HG02798 (cell line): ENCODE measurements around the gene GLYAT.
"Not testable (repeated sequence)": the region's sequence is repeated elsewhere in the genome, so short reads cannot be mapped to it uniquely, and the experiment has no call there.

Experiments
- ATAC-seq: cut with Tn5 transposase; IDR thresholded peaks from one replicate; pipeline ENCODE4 v1.9.1; 2021; ENCODE audit warnings: mild to moderate bottlenecking; ENCODE audit not compliant: unreplicated experiment, poor library complexity

The GLYAT gene

DNA sequence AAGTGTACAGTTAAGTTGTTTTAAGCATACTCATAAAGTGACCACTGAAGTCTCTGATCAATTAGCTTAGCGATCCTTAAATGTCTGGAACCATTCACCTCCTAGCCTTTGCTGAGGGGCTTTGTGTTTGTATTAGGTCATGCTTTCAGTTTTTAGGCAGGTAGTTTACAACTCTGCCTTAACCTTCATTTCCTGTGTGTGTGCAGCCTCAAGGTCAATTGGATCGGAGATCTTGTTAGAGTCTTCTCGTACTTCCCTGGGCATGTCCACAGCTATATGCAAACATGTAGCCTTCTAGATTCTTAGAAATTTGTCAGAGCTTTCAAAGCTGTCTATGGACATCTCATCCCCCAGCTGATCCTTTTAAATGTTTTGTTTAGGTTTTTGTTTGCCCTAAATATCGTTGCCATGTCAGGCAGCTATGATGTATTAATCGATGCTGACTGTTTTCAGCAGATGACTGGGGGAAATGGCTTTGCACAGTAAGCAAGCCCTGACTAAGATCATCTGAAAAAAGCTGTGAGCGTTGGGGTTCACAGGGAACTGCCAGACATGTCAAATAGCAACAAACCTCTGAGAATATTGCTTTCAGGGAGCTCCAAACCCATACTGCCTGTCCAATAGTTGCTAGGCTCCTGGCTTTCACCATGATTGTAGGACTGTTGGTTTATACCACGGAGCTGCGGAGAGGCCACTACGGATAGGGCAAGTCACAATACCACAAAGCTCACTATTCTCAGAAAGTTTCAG is 45.6 kb downstream of the GLYAT start:
- ATAC-seq: no peak

DNA sequence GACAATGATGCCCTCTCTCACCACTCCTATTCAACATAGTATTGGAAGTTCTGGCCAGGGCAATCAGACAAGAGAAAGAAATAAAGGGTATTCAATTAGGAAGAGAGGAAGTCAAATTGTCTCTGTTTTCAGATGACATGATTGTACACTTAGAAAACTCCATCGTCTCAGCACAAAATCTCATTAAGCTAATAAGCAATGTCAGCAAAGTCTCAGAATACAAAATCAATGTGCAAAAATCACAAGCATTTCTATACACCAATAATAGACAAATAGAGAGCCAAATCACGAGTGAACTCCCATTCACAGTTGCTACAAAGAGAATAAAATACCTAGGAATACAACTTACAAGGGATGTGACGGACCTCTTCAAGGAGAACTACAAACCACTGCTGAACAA is 49.1 kb downstream of the GLYAT start:
- ATAC-seq: not testable (repeated sequence)

DNA sequence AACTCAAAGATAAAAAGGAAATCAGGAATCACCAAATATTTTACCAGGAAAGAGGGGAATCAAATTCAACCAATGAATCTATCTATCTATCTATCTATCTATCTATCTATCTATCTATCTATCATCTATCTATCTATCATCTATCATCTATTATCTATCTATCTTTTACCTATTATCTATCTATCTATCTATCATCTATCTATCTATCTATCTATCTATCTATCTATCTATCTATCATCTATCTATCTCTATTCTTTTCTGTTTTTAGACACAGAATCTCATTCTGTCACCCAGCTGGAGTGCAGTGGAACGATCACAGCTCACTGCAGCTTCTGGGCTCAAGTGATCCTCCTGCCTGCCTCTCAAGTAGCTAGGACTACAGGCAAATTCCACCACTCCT is 54.2 kb downstream of the GLYAT start:
- not testable (repeated sequence) for ATAC-seq

DNA sequence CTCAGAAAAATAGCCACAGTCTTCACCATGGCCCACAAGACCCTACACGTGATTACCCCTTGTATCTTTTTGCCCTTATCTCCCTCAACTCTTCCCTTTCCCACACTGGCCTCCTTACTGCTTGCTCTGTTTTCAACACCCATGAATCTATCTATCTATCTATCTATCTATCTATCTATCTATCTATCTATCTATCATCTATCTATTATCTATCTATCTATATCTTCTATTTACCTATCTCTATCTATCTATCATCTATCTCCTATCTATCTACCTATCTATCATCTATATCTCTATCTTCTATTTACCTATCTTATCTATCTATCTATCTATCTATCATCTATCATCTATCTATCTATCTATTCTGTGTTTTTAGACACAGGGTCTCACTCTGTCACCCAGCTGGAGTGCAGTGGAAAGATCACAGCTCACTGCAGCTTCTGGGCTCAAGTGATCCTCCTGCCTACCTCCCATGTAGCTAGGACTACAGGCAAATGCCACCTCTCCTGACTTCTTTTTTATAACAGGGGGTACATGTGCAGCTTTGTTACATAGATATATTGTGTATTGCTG is 55.1 kb downstream of the GLYAT start:
- no peak for ATAC-seq

DNA sequence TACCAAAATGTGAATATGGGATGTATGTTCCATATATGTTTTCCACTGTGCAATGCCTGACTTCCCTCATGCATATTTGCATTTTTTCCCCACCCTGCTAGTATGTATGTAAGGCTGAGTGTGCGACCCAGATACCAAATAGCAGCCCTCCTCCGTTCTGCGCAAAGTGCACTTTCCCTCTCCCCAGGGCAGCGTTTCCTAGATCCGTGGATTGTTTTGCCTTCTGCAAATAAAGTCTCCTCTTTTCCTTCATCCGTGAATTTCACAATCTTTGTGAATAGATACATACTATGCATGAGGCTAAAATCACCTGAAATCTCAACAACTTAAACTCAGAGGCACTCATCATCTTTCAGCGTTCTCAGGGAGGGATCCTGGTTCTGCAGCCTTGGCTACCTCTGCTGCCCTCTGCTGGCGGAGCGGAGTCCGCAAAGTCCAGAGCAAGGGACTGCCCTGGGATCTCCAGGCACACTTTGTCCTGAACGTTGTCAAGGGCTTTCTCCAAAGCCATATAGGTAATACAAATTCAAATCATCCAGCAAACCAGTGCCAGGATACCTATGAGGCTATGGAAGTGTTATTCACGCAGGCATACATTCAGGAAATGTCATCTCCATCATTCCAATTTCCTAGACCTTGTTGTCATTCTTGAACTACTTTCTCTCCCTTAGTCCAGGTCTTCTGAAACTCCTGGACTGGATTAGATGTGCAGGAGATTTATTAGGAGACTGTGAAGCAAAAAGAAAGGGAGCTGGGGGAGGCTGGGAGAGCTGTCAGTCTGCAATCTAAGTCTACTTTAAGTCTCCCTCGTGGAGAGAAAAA is 56.2 kb downstream of the GLYAT start:
- peak; percentile 90 for ATAC-seq

DNA sequence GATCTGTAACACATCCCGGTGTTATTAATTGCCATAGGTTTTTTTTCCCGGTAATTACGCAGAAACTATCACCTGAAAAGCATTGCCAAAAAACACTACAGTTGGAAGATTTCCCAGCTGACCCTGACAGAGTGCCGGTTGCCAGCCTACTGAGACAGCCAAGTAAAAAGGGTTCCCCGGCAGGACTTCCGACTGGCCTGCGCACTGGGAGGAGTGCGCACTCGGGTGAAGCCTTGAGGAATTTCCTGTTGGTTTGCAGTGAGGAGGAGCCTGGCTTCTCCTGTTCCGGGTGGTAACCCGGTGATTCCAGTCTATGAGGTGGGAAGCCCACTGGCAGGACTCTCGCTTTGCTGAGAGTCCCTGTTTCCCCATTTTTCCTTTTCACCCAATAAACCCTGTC is 57.1 kb downstream of the GLYAT start:
- no peak for ATAC-seq

DNA sequence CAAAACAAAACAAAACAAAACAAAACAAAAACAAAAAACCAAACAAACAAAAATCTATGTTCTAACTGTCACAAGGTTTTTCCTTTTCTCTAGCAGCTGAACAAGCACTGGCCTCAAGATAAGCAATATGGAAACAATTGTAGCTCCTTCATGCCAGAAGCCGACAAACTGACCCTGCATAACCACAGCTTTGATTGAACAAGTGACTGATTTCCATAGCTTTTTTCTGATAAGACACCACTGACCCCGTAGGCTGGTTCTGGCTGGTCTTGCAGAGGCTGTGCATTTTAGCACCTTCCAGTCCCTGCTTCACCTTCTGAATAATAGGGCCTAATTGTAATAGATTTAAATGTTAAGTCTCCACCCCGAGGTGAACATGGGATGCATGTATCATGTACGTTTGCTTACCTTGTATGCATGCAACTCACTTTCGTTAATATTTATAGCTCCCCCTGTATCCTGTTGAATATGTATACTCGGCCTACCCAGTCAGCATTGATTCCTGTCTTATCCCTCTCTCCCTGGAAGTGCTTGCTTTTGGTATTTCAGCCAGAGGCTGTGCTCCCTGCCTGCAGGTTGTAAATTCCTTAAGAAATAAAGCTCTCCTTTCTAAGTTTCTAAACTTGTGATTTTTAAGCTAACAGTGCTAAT is 59.6 kb downstream of the GLYAT start:
- no peak for ATAC-seq

DNA sequence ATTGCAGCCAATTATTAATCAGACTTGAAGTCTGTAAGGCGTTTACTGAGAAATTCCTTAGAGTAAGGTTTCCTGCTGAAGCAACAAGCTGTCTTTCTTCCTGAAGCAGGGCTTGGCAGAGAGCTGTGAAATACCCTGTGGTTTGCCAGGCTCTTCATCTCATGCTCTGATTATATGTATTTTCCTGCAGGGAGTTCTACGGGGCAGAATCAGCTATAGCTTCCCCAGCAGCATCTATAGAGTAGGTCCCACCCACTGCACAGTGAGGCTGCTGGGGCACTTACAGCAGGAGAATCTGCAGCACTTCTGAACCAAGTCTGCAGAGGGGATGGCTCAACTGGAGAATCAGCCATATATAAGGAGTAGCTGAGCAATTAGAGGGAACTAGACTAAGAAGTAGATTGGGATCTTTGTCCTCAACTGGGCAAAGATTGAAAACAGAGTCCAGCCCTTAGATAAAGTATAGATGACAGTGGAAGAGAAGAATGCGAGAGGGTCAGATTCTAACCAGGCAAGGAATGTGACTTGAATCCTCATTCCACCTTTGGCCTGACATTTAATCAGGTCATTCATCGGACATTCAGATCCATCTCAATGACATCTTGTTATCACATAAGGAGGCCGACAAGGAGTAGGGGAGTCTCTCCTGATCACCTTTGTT is 71.7 kb downstream of the GLYAT start:
- ATAC-seq: no peak

DNA sequence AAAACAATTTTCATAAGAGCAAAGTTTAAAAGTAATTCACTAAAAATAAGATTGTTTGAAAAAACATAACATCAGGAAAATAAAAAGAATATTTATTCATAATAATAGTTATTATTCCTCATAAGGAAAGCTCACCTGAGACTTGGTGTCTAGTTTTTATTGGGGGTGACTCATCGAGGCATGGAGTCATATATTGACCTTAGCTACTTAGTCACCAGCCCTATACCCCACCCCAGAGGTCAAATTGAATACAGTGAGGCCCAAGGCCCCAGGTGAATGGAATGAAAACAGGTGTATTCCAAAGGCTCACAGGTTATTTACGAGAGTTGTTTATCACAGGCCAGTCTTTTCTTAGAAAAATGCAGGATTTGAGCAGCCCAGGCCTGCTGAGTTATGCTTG is 72.3 kb downstream of the GLYAT start:
- no peak for ATAC-seq
